SK-N-SH treated with all-trans-retinoic acid at 6 μM for 48 hours (cell line): ENCODE measurements around the gene NKD2.

Source experiments
- ATAC-seq: fragments of 200-7000 bp; cut with Tn5 transposase; 3 replicates; pipeline ENCODE4 v1.9.1; 2020; ENCODE audit warnings: mild to moderate bottlenecking, moderate library complexity
- ARNTL ChIP-seq: fragments of 450-650 bp; formaldehyde crosslinking; IDR thresholded peaks from 2 replicates; pipeline ENCODE4 v1.5.0; 2020; ENCODE audit warnings: low read depth, mild to moderate bottlenecking, moderate library complexity, borderline replicate concordance
- BACH2 ChIP-seq: fragments of 250-450 bp; sonication (Bioruptor Pico); IDR thresholded peaks from 2 replicates; pipeline ENCODE4 v1.9.0; 2021; ENCODE audit warnings: mild to moderate bottlenecking, borderline replicate concordance
- CSDC2 ChIP-seq: fragments of 250-450 bp; sonication (Bioruptor Pico); IDR thresholded peaks from 2 replicates; pipeline ENCODE4 v1.5.0; 2020; ENCODE audit warnings: mild to moderate bottlenecking, moderate library complexity
- ESRRG ChIP-seq: fragments of 250-450 bp; sonication (Bioruptor Pico); IDR thresholded peaks from 2 replicates; pipeline ENCODE4 v1.6.1; 2021; ENCODE audit warnings: mild to moderate bottlenecking
- GLIS3 ChIP-seq: fragments of 250-450 bp; sonication (Bioruptor Pico); IDR thresholded peaks from 2 replicates; pipeline ENCODE4 v1.5.0; 2020; ENCODE audit warnings: mild to moderate bottlenecking, moderate library complexity
- ISL1 ChIP-seq: fragments of 250-450 bp; sonication (Bioruptor Pico); IDR thresholded peaks from 2 replicates; pipeline ENCODE4 v2.1.2; 2022; ENCODE audit warnings: mild to moderate bottlenecking, moderate library complexity
- OSR1 ChIP-seq: fragments of 250-450 bp; sonication (Bioruptor Pico); IDR thresholded peaks from 2 replicates; pipeline ENCODE4 v1.8.0; 2022; ENCODE audit warnings: moderate library complexity, mild to moderate bottlenecking, inconsistent platforms
- PPARA ChIP-seq: fragments of 250-450 bp; sonication (Bioruptor Pico); IDR thresholded peaks from 2 replicates; pipeline ENCODE4 v1.5.0; 2020; ENCODE audit warnings: mild to moderate bottlenecking, borderline replicate concordance
- RARB ChIP-seq: fragments of 250-450 bp; sonication (Bioruptor Pico); IDR thresholded peaks from 2 replicates; pipeline ENCODE4 v1.8.0; 2021; ENCODE audit warnings: mild to moderate bottlenecking, moderate library complexity
- SNAI2 ChIP-seq: fragments of 250-450 bp; sonication (Bioruptor Pico); IDR thresholded peaks from 2 replicates; pipeline ENCODE4 v1.5.0; 2020; ENCODE audit warnings: mild to moderate bottlenecking, moderate library complexity
- TCF4 ChIP-seq: fragments of 250-450 bp; sonication (Bioruptor Pico); IDR thresholded peaks from 2 replicates; pipeline ENCODE4 v1.8.0; 2021; ENCODE audit warnings: mild to moderate bottlenecking, moderate library complexity, borderline replicate concordance
- TOX ChIP-seq: fragments of 250-450 bp; sonication (Bioruptor Pico); IDR thresholded peaks from 2 replicates; pipeline ENCODE4 v1.8.0; 2021; ENCODE audit warnings: mild to moderate bottlenecking, moderate library complexity, borderline replicate concordance
- ZC3H10 ChIP-seq: fragments of 250-450 bp; sonication (Bioruptor Pico); IDR thresholded peaks from 2 replicates; pipeline ENCODE4 v1.5.1; 2021; ENCODE audit warnings: mild to moderate bottlenecking, moderate library complexity
- ZFP30 ChIP-seq: fragments of 450-650 bp; formaldehyde crosslinking; IDR thresholded peaks from 2 replicates; pipeline ENCODE4 v1.5.0; 2022; ENCODE audit warnings: mild to moderate bottlenecking, moderate library complexity
- ZNF565 ChIP-seq: fragments of 450-650 bp; formaldehyde crosslinking; conservative IDR thresholded peaks from 2 replicates; pipeline ENCODE4 v1.5.0; 2020; ENCODE audit warnings: low read depth, mild to moderate bottlenecking, moderate library complexity
- ZNF70 ChIP-seq: fragments of 450-650 bp; formaldehyde crosslinking; IDR thresholded peaks from 2 replicates; pipeline ENCODE4 v1.5.0; 2020; ENCODE audit warnings: mild to moderate bottlenecking, moderate library complexity
- ZNF8 ChIP-seq: fragments of 450-650 bp; formaldehyde crosslinking; IDR thresholded peaks from 2 replicates; pipeline ENCODE4 v1.5.0; 2020; ENCODE audit warnings: mild to moderate bottlenecking, moderate library complexity
- TF ChIP-seq, protein P1 (sequence below): fragments of 250-450 bp; sonication (Bioruptor Pico); IDR thresholded peaks from 2 replicates; pipeline ENCODE4 v1.5.1; 2020; ENCODE audit warnings: low read depth, mild to moderate bottlenecking, moderate library complexity
- TF ChIP-seq, protein P2 (sequence below): fragments of 250-450 bp; sonication (Bioruptor Pico); IDR thresholded peaks from 2 replicates; pipeline ENCODE4 v1.5.0; 2020; ENCODE audit warnings: mild to moderate bottlenecking, moderate library complexity
- TF ChIP-seq, protein P3 (sequence below): fragments of 250-450 bp; sonication (Bioruptor Pico); IDR thresholded peaks from 2 replicates; pipeline ENCODE4 v1.8.0; 2020; ENCODE audit warnings: mild to moderate bottlenecking, moderate library complexity, borderline replicate concordance
- TF ChIP-seq, protein P4 (sequence below): fragments of 250-450 bp; sonication (Bioruptor Pico); IDR thresholded peaks from 2 replicates; pipeline ENCODE4 v1.5.1; 2021; ENCODE audit warnings: mild to moderate bottlenecking, moderate library complexity

NKD2 gene

DNA sequence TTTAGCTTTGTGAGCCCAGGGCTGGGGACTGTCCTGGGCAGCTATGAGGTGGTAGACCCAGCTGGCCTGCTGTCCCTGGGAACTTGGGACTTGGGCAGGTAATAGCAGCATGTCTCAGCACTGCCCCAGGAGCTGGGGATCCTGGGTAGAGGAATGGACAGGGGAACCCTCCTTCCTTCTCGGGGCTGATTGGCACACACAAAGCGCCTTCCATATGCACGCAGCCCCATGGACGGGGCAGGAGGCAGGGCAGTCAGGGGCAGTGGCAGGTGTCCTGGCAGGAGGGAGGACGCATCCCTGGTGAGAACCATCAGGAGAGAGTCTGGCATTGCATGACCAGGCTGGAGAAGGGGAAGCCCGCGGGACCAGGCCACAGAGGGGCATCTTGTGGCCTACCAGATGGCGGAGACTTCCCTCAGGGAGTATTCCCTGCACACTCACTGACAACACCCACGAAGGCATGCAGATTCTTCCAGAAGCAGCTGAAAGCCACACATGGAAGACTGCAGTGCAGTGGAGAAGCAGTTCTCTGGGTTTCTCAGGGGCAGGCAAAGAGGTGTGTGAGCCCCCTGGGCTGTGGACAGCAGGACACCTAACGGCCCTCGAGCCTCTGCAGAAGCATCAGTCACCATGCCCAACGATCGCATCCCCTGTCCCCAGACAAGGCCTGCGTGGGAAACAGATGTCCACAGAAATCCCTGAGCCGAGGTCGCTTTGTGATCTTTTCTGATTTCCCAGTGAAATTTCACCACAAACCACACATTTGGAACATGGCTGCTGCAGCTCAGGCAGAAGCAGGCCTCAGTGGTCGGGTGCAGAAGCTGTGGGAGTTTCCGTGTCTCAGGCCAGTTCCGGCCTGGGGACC is 7.0 kb upstream of the NKD2 start:
- ATAC-seq: no peak
- TF ChIP-seq TCF4: no peak
- TF ChIP-seq ESRRG (CRISPR knock-in tag): no peak
- no peak for TF ChIP-seq OSR1 (CRISPR knock-in tag)
- no peak for TF ChIP-seq TOX (CRISPR knock-in tag)
- no peak for TF ChIP-seq PPARA (CRISPR knock-in tag)
- TF ChIP-seq CSDC2 (CRISPR knock-in tag): no peak

DNA sequence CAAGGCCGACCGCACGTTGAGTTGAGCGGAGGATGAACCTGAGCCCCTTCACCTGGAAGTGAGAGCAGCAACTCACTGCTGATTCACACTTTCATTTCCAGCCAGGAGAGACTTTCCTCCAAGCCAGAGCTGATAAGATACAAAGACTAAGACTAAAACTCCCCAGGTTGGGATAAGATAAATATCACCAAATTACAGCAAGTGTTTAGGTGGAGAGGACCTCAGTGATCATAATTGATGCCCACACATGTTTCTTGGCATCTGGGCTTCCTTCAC is 6.4 kb upstream of the NKD2 start:
- no peak for TF ChIP-seq SNAI2 (CRISPR knock-in tag)
- no peak for TF ChIP-seq ZNF8 (CRISPR knock-in tag)
- no peak for TF ChIP-seq ZNF70 (CRISPR knock-in tag)
- TF ChIP-seq RARB (CRISPR knock-in tag): no peak
- TF ChIP-seq, protein P1, sequence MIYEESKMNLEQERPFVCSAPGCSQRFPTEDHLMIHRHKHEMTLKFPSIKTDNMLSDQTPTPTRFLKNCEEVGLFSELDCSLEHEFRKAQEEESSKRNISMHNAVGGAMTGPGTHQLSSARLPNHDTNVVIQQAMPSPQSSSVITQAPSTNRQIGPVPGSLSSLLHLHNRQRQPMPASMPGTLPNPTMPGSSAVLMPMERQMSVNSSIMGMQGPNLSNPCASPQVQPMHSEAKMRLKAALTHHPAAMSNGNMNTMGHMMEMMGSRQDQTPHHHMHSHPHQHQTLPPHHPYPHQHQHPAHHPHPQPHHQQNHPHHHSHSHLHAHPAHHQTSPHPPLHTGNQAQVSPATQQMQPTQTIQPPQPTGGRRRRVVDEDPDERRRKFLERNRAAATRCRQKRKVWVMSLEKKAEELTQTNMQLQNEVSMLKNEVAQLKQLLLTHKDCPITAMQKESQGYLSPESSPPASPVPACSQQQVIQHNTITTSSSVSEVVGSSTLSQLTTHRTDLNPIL: no peak
- TF ChIP-seq ZC3H10 (CRISPR knock-in tag): no peak
- TF ChIP-seq, protein P2, sequence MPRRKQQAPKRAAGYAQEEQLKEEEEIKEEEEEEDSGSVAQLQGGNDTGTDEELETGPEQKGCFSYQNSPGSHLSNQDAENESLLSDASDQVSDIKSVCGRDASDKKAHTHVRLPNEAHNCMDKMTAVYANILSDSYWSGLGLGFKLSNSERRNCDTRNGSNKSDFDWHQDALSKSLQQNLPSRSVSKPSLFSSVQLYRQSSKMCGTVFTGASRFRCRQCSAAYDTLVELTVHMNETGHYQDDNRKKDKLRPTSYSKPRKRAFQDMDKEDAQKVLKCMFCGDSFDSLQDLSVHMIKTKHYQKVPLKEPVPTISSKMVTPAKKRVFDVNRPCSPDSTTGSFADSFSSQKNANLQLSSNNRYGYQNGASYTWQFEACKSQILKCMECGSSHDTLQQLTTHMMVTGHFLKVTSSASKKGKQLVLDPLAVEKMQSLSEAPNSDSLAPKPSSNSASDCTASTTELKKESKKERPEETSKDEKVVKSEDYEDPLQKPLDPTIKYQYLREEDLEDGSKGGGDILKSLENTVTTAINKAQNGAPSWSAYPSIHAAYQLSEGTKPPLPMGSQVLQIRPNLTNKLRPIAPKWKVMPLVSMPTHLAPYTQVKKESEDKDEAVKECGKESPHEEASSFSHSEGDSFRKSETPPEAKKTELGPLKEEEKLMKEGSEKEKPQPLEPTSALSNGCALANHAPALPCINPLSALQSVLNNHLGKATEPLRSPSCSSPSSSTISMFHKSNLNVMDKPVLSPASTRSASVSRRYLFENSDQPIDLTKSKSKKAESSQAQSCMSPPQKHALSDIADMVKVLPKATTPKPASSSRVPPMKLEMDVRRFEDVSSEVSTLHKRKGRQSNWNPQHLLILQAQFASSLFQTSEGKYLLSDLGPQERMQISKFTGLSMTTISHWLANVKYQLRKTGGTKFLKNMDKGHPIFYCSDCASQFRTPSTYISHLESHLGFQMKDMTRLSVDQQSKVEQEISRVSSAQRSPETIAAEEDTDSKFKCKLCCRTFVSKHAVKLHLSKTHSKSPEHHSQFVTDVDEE (CRISPR knock-in tag): no peak
- TF ChIP-seq TOX (CRISPR knock-in tag): no peak
- TF ChIP-seq ESRRG (CRISPR knock-in tag): no peak
- TF ChIP-seq CSDC2 (CRISPR knock-in tag): no peak
- no peak for TF ChIP-seq GLIS3 (CRISPR knock-in tag)
- TF ChIP-seq BACH2: no peak
- no peak for TF ChIP-seq ISL1 (CRISPR knock-in tag)

DNA sequence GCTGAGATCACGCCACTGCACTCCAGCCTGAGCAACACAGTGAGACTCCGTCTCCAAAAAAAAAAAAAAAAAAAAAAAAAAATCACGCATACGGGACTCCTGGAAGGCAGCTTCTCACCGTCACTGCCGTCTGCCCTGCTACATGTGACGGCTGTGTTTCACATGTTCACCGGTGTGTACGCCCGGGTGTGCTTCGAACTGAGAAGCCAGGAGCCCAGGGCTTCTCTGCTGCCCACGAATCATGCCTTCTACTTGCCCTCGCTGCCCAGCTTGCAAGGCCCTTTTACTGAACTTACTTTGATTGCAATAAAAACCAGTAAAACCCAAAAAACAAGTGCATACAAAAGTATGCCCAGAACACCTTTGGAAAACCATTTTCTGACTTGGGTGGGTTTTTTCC is 5.8 kb upstream of the NKD2 start:
- ATAC-seq: no peak
- TF ChIP-seq ZNF8 (CRISPR knock-in tag): no peak
- TF ChIP-seq, protein P1: no peak
- no peak for TF ChIP-seq ZFP30 (CRISPR knock-in tag)

More for the DNA sequence above, 6.4 kb upstream of the NKD2 start:
- no peak for ATAC-seq

DNA sequence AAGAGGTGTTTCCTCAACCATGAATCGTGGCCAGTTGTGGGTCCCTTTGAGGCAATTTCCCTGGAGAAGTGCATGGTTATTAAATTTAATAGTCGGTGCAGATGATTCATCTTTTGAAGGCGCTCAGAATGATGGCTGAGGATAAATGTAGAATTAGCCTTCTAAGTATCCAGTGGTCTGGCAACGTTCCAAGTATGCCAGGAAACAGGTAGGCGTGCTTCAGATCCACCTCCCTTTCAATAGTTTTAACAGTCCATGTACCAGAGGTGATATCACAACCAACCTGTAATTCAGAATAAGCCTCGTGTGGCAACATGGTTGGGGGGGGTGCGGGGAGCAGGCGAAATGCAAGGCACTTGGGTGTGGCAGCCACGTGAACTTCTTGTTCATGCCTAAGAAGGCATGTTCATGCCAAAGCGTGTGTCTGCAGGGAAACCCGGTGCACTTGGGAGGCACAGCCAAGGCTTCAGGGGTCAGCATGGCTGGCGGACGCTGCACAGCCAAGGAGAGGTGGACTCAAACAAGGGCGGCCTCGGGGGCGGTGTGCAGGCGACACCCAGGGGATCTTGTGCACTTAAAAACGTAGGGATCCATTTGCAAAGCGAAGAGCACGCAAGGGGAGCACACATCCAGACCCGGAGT is 5.2 kb upstream of the NKD2 start:
- no peak for ATAC-seq
- TF ChIP-seq ARNTL (CRISPR knock-in tag): no peak
- TF ChIP-seq ZFP30 (CRISPR knock-in tag): no peak
- TF ChIP-seq CSDC2 (CRISPR knock-in tag): no peak
- TF ChIP-seq ESRRG (CRISPR knock-in tag): no peak
- TF ChIP-seq TOX (CRISPR knock-in tag): no peak
- TF ChIP-seq ZNF565 (CRISPR knock-in tag): no peak
- no peak for TF ChIP-seq ZNF8 (CRISPR knock-in tag)
- TF ChIP-seq, protein P3, sequence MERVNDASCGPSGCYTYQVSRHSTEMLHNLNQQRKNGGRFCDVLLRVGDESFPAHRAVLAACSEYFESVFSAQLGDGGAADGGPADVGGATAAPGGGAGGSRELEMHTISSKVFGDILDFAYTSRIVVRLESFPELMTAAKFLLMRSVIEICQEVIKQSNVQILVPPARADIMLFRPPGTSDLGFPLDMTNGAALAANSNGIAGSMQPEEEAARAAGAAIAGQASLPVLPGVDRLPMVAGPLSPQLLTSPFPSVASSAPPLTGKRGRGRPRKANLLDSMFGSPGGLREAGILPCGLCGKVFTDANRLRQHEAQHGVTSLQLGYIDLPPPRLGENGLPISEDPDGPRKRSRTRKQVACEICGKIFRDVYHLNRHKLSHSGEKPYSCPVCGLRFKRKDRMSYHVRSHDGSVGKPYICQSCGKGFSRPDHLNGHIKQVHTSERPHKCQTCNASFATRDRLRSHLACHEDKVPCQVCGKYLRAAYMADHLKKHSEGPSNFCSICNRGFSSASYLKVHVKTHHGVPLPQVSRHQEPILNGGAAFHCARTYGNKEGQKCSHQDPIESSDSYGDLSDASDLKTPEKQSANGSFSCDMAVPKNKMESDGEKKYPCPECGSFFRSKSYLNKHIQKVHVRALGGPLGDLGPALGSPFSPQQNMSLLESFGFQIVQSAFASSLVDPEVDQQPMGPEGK (CRISPR knock-in tag): no peak
- TF ChIP-seq ZC3H10 (CRISPR knock-in tag): no peak
- TF ChIP-seq, protein P4, sequence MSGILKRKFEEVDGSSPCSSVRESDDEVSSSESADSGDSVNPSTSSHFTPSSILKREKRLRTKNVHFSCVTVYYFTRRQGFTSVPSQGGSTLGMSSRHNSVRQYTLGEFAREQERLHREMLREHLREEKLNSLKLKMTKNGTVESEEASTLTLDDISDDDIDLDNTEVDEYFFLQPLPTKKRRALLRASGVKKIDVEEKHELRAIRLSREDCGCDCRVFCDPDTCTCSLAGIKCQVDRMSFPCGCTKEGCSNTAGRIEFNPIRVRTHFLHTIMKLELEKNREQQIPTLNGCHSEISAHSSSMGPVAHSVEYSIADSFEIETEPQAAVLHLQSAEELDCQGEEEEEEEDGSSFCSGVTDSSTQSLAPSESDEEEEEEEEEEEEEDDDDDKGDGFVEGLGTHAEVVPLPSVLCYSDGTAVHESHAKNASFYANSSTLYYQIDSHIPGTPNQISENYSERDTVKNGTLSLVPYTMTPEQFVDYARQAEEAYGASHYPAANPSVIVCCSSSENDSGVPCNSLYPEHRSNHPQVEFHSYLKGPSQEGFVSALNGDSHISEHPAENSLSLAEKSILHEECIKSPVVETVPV (CRISPR knock-in tag): no peak
